SU-DHL-6 (cell line): ENCODE data around the gene COX15.

Source experiments
- CTCF ChIP-seq: fragments of 200-600 bp; sonication (generic); IDR thresholded peaks from one replicate; pipeline ENCODE4 v1.5.1; 2017; ENCODE audit warnings: antibody characterized with exemption, mild to moderate bottlenecking, low read length, moderate library complexity; ENCODE audit not compliant: insufficient read depth, poor library complexity, severe bottlenecking
- EZH2phosphoT487 ChIP-seq: fragments of 200-600 bp; sonication (generic), shearing (Covaris generic); conservative IDR thresholded peaks from 2 replicates; pipeline ENCODE4 v1.6.1; 2018; ENCODE audit warnings: mild to moderate bottlenecking, antibody characterized with exemption, low read length, moderate library complexity, mixed read lengths

DNA sequence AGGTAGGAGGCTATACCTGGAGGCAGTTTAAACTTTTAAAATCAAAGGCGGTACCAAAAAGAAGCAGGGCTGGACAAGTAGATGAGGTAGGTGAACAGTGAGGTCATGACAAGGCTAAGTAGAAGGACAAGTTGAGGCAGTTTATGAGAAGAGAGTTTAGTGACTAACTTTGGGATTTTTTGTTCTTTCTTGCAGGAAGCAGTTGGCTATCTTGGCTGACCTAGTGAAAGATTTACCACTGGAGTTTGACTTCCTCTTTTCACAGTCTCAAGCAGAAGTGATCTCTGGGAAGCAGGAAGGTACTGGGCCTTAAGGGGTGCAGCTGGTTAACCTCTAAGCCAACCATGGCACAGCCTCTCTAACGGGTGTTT lies 46.3 kb downstream of the COX15 start:
- TF ChIP-seq CTCF (no peak), EZH2phosphoT487 (no peak)
